ENCODE measurements around the gene ZNF157. TPM values are rescaled to one million over a fixed set of nuclear protein-coding genes. Genes with fewer than 3 reads are reported as not detected.

Gene ZNF157
- total and polyA plus RNA-seq, 2 of the 8 experiments (the other 6 are each of a cell fraction or from before 2014, with no cell fraction given), result 0.67 to 2.2 TPM

DNA sequence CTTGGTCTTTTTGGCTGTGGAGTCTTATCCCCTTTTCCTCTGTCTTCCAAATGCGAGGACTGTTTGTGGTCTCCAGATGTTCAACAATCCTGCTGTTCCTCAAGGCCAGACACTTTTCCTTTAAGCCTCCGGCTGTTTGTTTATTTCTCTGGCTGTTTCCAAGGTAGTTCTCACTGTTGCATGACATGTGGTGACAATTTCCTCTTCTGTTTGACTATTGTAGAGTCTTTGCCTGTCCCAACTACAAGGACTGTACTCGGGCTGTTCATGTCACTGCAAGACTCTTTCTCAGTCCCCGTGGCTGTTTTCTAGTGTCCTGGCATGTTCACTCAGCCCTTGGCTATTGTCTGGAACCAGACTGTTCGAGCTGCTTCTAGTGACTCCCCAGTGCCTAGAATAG lies 50.6 kb downstream of the ZNF157 start (continued):
- TF ChIP-seq, protein P1, sequence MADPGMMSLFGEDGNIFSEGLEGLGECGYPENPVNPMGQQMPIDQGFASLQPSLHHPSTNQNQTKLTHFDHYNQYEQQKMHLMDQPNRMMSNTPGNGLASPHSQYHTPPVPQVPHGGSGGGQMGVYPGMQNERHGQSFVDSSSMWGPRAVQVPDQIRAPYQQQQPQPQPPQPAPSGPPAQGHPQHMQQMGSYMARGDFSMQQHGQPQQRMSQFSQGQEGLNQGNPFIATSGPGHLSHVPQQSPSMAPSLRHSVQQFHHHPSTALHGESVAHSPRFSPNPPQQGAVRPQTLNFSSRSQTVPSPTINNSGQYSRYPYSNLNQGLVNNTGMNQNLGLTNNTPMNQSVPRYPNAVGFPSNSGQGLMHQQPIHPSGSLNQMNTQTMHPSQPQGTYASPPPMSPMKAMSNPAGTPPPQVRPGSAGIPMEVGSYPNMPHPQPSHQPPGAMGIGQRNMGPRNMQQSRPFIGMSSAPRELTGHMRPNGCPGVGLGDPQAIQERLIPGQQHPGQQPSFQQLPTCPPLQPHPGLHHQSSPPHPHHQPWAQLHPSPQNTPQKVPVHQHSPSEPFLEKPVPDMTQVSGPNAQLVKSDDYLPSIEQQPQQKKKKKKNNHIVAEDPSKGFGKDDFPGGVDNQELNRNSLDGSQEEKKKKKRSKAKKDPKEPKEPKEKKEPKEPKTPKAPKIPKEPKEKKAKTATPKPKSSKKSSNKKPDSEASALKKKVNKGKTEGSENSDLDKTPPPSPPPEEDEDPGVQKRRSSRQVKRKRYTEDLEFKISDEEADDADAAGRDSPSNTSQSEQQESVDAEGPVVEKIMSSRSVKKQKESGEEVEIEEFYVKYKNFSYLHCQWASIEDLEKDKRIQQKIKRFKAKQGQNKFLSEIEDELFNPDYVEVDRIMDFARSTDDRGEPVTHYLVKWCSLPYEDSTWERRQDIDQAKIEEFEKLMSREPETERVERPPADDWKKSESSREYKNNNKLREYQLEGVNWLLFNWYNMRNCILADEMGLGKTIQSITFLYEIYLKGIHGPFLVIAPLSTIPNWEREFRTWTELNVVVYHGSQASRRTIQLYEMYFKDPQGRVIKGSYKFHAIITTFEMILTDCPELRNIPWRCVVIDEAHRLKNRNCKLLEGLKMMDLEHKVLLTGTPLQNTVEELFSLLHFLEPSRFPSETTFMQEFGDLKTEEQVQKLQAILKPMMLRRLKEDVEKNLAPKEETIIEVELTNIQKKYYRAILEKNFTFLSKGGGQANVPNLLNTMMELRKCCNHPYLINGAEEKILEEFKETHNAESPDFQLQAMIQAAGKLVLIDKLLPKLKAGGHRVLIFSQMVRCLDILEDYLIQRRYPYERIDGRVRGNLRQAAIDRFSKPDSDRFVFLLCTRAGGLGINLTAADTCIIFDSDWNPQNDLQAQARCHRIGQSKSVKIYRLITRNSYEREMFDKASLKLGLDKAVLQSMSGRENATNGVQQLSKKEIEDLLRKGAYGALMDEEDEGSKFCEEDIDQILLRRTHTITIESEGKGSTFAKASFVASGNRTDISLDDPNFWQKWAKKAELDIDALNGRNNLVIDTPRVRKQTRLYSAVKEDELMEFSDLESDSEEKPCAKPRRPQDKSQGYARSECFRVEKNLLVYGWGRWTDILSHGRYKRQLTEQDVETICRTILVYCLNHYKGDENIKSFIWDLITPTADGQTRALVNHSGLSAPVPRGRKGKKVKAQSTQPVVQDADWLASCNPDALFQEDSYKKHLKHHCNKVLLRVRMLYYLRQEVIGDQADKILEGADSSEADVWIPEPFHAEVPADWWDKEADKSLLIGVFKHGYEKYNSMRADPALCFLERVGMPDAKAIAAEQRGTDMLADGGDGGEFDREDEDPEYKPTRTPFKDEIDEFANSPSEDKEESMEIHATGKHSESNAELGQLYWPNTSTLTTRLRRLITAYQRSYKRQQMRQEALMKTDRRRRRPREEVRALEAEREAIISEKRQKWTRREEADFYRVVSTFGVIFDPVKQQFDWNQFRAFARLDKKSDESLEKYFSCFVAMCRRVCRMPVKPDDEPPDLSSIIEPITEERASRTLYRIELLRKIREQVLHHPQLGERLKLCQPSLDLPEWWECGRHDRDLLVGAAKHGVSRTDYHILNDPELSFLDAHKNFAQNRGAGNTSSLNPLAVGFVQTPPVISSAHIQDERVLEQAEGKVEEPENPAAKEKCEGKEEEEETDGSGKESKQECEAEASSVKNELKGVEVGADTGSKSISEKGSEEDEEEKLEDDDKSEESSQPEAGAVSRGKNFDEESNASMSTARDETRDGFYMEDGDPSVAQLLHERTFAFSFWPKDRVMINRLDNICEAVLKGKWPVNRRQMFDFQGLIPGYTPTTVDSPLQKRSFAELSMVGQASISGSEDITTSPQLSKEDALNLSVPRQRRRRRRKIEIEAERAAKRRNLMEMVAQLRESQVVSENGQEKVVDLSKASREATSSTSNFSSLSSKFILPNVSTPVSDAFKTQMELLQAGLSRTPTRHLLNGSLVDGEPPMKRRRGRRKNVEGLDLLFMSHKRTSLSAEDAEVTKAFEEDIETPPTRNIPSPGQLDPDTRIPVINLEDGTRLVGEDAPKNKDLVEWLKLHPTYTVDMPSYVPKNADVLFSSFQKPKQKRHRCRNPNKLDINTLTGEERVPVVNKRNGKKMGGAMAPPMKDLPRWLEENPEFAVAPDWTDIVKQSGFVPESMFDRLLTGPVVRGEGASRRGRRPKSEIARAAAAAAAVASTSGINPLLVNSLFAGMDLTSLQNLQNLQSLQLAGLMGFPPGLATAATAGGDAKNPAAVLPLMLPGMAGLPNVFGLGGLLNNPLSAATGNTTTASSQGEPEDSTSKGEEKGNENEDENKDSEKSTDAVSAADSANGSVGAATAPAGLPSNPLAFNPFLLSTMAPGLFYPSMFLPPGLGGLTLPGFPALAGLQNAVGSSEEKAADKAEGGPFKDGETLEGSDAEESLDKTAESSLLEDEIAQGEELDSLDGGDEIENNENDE (IDR thresholded peaks at IDR 0.05; ENCODE audit: insufficient replicate concordance, low read length), result no peak
- TF ChIP-seq KDM5A (IDR thresholded peaks at IDR 0.05; ENCODE audit: low read length) (no peak), SP1 (IDR thresholded peaks at IDR 0.05; ENCODE audit: low read depth, low read length) (no peak), EZH2 (IDR thresholded peaks at IDR 0.05; ENCODE audit: low read depth, low read length, severe bottlenecking) (no peak)
